Activated naive CD4-positive, alpha-beta T cell treated with anti-CD3 and anti-CD28 coated beads, Interleukin-2, amount 50 U/mL, for 72 hours (primary cell): ENCODE measurements around the gene BEND7. TPM values are rescaled to one million over a fixed set of nuclear protein-coding genes. Genes with fewer than 3 reads are reported as not detected.

Source experiments
- ATAC-seq, 2 donors: fragments of 150-1000 bp; cut with Tn5 transposase; 2 replicates each; pipeline ENCODE4 v1.10.0; 2021; ENCODE audit warnings: mild to moderate bottlenecking in 2 of 2, moderate library complexity in 2 of 2
- DNase-seq, 2 donors: peaks; one replicate each; pipeline ENCODE4 v3.0.0; 2021 to 2022; ENCODE audit warnings: low spot score in 2 of 2
- H3K27ac Mint-ChIP-seq, 2 donors: one replicate each; pipeline ENCODE4 v1.8.0; 2022; ENCODE audit warnings: mild to moderate bottlenecking in 2 of 2, mixed read lengths in 2 of 2
- H3K36me3 Mint-ChIP-seq, 2 donors: one replicate each; pipeline ENCODE4 v1.8.0; 2022; ENCODE audit warnings: mixed read lengths in 2 of 2
- H3K9me3 Mint-ChIP-seq, 2 donors: one replicate each; pipeline ENCODE4 v1.8.0; 2022; ENCODE audit warnings: mixed read lengths in 2 of 2
- total RNA-seq, 2 donors: library from RNA; stranded (reverse); gene quantifications; one replicate each; pipeline ENCODE4 v1.2.3, GENCODE V29; 2022

BEND7 gene
- total RNA-seq, 2 donors from 2014 or later, result not detected

- DNase-seq, result no peak
- no peak for ATAC-seq
- H3K36me3 Mint-ChIP-seq, result no peaks in the 10 kb centered on the region
- H3K9me3 Mint-ChIP-seq, result no peaks in the 10 kb centered on the region
- H3K27ac Mint-ChIP-seq, result no peak overlapping the region
Measured at GRCh38 chr10:13500201-13500600, 28.6 kb downstream of the BEND7 start.

DNA sequence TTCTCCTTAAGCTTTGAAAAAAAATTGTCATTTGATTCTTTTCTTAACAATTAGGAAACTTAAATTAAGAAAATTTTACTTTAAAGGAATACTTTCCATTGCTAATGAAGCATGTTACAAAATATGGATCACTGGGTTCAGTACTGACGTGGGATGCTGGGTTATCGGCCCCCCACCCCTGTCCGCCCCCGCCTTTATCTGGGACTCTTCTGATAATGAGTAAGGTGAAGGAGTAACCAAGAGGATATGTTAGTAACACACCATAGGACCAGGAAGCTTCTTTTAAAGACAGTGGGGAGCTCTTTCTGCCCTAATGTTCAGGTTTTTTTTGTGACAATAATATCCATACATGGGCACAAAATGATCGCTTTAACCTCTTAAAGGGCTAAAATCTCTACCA, 29.7 kb downstream of the BEND7 start:
- ATAC-seq (no peak), DNase-seq (no peak)
- Mint-ChIP-seq H3K36me3 (no peaks in the 10 kb centered on the region), H3K9me3 (no peaks in the 10 kb centered on the region), H3K27ac (no peak overlapping the region)

- DNase-seq (no peak), ATAC-seq (no peak)
- Mint-ChIP-seq H3K9me3 (no peaks in the 10 kb centered on the region), H3K27ac (no peak overlapping the region), H3K36me3 (no peaks in the 10 kb centered on the region)
Measured at GRCh38 chr10:13496931-13497330, 31.9 kb downstream of the BEND7 start.

- DNase-seq (no peak), ATAC-seq (no peak)
- Mint-ChIP-seq H3K27ac (no peak overlapping the region), H3K9me3 (no peaks in the 10 kb centered on the region), H3K36me3 (no peaks in the 10 kb centered on the region)
Measured at GRCh38 chr10:13496164-13496563, 32.6 kb downstream of the BEND7 start.

- DNase-seq, result no peak
- Mint-ChIP-seq H3K27ac (no peak overlapping the region), H3K36me3 (no peaks in the 10 kb centered on the region), H3K9me3 (no peaks in the 10 kb centered on the region)
- ATAC-seq, result no peak
Measured at GRCh38 chr10:13492493-13493180, 36.2 kb downstream of the BEND7 start.

DNA sequence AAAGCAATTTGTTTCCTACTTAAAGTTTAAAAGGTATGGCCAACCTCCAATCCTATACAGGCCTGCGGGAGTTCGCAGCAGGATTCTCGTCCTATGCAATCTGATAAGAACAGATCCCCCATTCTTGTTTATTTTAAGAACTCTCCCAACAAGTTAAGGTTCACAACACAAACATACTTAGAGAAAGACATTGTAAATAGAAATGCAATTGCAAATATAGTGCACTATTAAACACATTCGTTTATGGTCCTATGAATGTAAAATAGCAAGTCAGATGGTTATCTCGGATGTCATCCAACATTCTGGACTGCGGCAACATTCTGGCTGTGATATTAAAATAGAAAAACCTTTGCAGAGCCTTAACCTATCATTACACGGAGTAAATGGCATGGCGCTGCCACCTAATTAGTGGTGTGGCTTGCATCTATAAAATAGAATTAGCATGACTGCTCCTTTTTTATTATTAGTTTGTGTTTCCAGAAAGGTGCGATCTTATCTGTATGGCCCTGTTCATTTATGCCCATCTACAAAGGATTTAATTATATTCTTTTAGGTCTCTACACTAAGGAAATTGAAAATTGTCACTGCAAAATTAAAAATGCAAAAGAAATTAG, 37.0 kb downstream of the BEND7 start:
- DNase-seq (no peak), ATAC-seq (no peak)

GRCh38 chr10:13490503-13490902, 38.3 kb downstream of the BEND7 start:
- DNase-seq, result no peak
- Mint-ChIP-seq H3K27ac (peak overlapping the region in 1 of 2 donors; percentile 62), H3K36me3 (no peaks in the 10 kb centered on the region), H3K9me3 (no peaks in the 10 kb centered on the region)
- no peak for ATAC-seq

More for the DNA sequence above, 37.0 kb downstream of the BEND7 start:
- no peaks in the 10 kb centered on the region for H3K9me3 Mint-ChIP-seq
- H3K27ac Mint-ChIP-seq, result no peak overlapping the region
- H3K36me3 Mint-ChIP-seq, result no peaks in the 10 kb centered on the region

GRCh38 chr10:13489035-13489599, 39.7 kb downstream of the BEND7 start:
- no peak for DNase-seq
- H3K27ac Mint-ChIP-seq, result peak overlapping the region in 1 of 2 donors; percentile 74
- no peaks in the 10 kb centered on the region for H3K9me3 Mint-ChIP-seq
- H3K36me3 Mint-ChIP-seq, result no peaks in the 10 kb centered on the region
- no peak for ATAC-seq

DNA sequence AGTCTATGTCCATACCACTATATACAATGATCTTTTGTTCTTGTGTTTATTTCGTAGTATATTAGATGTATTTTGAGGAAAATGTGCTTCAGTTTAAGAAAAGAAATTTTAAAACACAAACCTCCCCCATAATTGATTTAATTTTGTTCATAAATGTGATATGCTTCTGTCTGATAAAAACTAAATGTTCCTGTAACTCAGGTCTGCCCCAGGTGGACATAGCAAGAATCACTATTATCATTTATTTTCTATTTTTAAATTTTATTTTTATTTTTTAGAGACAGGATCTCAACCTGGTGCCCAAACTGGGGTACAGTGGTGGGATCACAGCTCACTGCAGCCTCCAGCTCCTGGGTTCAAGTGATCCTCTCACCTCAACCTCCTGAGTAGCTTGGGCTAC, 43.2 kb downstream of the BEND7 start:
- ATAC-seq (no peak), DNase-seq (no peak)
- Mint-ChIP-seq H3K9me3 (no peaks in the 10 kb centered on the region), H3K27ac (no peak overlapping the region), H3K36me3 (no peaks in the 10 kb centered on the region)

DNA sequence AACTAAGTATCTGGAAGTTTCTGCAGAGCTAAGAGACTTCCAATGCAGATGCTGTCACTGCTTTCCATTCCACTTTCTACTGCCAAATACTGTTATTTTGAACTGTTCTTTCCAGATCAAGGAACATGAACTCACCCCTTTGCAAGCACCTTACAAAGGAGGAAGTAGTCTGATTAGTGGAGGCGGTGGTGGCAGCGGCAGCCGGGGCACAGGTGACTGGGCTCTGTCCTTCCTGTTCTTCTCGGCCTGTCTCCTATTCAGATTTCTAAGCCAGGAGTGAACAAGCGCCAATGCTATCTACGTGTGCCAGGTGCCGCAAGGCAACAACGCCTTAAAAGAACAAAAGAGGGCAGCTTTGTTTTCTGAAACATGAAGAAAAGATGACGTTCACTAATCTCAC, 44.9 kb downstream of the BEND7 start:
- DNase-seq (no peak), ATAC-seq (no peak)
- Mint-ChIP-seq H3K27ac (no peak overlapping the region), H3K36me3 (no peaks in the 10 kb centered on the region), H3K9me3 (no peaks in the 10 kb centered on the region)

- H3K27ac Mint-ChIP-seq, result no peak overlapping the region
- no peaks in the 10 kb centered on the region for H3K9me3 Mint-ChIP-seq
- ATAC-seq, result no peak
- H3K36me3 Mint-ChIP-seq, result no peaks in the 10 kb centered on the region
- DNase-seq, result no peak
Measured at GRCh38 chr10:13483073-13483472, 45.7 kb downstream of the BEND7 start.

- Mint-ChIP-seq H3K9me3 (no peaks in the 10 kb centered on the region), H3K36me3 (no peaks in the 10 kb centered on the region), H3K27ac (no peak overlapping the region)
- DNase-seq (no peak), ATAC-seq (no peak)
Measured at GRCh38 chr10:13481690-13482089, 47.1 kb downstream of the BEND7 start.

DNA sequence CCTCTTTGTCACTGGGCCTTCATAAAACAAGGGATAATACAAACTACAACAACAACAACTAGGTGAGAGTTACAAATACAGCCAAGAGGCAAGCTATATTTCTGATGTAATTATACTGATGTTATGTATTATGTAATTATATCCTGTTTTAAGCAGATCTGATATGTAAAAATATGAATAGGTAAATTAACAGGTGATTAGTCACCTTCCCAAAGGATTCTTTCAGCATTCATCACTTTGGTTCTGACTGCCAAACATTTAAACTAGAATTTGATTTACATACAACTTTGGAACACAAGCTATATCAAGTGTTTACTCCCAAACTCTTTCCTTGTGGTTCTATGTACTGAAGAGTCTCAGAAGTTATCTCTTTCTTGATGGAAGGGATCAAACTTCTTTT, 53.7 kb downstream of the BEND7 start:
- Mint-ChIP-seq H3K27ac (no peak overlapping the region), H3K36me3 (no peaks in the 10 kb centered on the region), H3K9me3 (no peaks in the 10 kb centered on the region)
- ATAC-seq, result no peak
- DNase-seq, result no peak

- no peak for DNase-seq
- no peaks in the 10 kb centered on the region for H3K36me3 Mint-ChIP-seq
- no peak for ATAC-seq
- H3K27ac Mint-ChIP-seq, result no peak overlapping the region
- no peaks in the 10 kb centered on the region for H3K9me3 Mint-ChIP-seq
Measured at GRCh38 chr10:13473986-13474385, 54.8 kb downstream of the BEND7 start.

DNA sequence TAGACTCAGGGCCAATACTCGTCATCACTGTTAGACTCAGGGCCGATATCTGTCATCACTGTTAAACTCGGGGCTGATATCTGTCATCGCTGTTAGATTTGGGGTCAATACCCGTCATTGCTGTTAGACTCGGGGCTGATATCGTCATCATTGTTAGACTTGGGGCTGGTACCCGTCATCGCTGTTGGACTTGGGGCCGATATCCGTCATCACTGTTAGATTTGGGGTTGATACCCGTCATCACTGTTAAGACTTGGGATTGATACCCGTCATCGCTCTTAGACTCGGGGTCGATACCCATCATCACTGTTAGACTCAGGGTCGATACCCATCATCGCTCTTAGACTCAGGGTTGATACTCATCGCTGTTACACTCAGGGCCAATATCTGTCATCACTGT, 56.5 kb downstream of the BEND7 start:
- no peak for ATAC-seq
- H3K9me3 Mint-ChIP-seq, result no peaks in the 10 kb centered on the region
- no peaks in the 10 kb centered on the region for H3K36me3 Mint-ChIP-seq
- DNase-seq, result no peak
- no peak overlapping the region for H3K27ac Mint-ChIP-seq

DNA sequence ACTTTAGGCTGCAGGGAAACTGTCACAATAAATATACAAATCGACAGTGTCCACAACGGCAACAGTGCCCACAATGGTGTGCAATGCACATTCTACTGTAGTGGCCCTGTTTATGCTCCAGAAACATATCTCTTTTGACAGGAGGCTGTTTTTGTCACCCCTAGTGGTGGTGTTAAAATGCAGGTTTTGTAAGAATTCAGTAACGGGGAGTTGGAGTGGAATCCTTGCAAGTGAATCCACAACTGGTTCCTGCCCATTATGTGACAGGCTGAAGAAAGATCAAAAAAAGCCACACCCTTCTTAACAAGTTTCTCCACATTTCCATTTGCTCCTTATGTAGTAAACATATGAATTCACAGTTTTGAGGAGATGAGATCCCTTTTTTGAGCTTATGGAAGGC, 58.5 kb downstream of the BEND7 start:
- no peak overlapping the region for H3K27ac Mint-ChIP-seq
- H3K9me3 Mint-ChIP-seq, result no peaks in the 10 kb centered on the region
- ATAC-seq (no peak), DNase-seq (no peak)
- H3K36me3 Mint-ChIP-seq, result no peaks in the 10 kb centered on the region

GRCh38 chr10:13462551-13462950, 66.3 kb downstream of the BEND7 start:
- peaks cover 12 to 14% of the 10 kb centered on the region in 2 donors for H3K9me3 Mint-ChIP-seq
- DNase-seq, result no peak

GRCh38 chr10:13458687-13459012, 70.2 kb downstream of the BEND7 start:
- Mint-ChIP-seq H3K36me3 (peaks cover 17 to 20% of the 10 kb centered on the region in 2 donors), H3K27ac (no peak overlapping the region), H3K9me3 (peaks cover 12 to 14% of the 10 kb centered on the region in 2 donors)
- ATAC-seq (no peak), DNase-seq (no peak)

More at GRCh38 chr10:13462551-13462950, 66.3 kb downstream of the BEND7 start:
- Mint-ChIP-seq H3K27ac (no peak overlapping the region), H3K36me3 (peaks cover 17 to 20% of the 10 kb centered on the region in 2 donors)
- ATAC-seq, result no peak
